NCI-H2107 (cell line): ENCODE measurements around the gene COPE.

Experiments used
- DNase-seq: peaks from one replicate; lab custom pipeline; 2025; lab: John Stamatoyannopoulos, UW

COPE gene

GRCh38 chr19:18894254-18895037 is 24.7 kb downstream of the COPE start:
- DNase-seq: no peak

DNA sequence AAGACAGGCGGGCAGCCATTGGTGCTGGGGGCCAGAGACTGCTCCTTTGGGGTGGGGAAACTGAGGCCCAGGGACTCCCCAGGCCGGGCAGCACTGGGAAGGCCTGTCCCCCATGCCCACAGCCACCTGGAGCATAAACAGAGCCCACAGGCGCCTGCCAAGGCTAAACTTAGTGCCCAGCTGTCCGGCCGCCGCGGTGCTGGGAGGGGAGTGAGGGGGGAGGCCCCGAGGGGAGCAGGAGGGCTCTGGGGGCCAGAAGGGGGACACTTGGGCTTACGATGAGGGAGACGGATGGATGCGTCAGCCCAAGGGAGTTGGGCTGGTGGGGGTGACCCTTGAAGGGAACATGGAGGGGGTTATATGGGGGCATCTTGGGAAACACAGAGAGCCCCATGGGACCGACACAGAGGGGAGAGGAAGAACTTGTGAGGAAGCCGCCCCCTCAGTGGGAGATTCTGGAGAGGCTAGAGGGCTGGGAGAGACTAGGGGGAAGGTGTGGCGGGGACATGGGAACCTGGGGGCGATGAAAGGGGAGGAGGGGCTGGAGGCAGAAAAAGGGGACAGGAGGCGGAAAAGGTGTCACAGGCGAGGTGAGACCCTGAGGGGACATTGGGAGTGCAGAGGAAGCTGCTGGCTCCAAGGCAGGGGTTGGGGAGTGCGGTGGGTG is 25.5 kb downstream of the COPE start:
- no peak for DNase-seq

DNA sequence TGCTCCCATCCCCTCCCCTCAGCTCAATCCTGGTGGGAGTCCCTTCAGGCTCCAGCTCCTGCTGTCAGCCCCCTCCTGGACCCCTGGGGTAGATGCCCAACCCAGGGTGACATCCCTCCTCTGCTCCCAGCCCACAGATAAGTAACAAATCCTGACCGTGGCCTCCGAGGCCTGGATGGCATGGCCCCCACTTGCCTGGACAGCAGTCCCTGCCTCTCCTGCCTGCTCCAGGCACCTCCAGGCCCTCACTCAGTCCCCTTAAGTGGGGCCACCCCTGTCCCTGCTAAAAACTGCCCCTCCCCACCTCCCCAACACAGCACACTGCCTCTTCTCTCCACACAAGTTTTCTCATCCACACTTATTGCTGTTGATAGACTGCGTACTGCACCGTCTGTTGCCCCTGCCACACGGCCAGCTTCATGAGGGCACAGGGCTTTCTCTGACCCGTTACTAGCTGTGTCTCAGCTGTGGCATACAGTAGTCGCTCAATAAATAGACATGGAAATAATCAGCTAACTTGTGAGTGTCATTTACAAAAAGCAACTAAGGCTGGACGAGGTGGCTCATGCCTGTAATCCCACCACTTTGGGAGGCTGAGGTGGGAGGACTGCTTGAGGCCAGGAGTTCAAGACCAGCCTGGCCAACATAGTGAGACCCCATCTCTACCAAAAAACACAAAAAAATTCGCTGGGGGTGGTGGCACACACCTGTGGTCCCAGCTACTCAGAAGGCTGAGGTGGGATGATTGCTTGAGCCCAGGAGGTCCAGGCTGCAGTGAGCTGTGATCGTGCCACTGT is 29.0 kb downstream of the COPE start:
- DNase-seq: no peak

DNA sequence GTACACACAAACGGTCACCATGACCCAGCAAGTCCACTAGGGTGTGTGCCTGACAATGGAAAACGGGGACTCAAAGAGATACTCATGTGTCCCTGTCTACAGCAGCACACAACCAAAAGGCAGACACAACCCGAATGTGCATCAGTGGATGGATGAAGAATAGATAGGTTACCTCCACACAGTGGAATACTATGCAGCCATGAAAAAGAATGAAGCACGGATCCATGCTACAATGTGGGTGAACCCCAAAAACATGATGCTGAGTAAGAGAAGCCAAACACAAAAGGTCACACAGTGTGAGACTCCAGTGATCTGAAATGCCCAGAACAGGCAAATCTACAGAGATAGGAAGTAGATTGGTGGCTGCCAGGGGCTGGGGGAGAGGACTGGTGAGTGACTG is 32.2 kb downstream of the COPE start:
- no peak for DNase-seq

DNA sequence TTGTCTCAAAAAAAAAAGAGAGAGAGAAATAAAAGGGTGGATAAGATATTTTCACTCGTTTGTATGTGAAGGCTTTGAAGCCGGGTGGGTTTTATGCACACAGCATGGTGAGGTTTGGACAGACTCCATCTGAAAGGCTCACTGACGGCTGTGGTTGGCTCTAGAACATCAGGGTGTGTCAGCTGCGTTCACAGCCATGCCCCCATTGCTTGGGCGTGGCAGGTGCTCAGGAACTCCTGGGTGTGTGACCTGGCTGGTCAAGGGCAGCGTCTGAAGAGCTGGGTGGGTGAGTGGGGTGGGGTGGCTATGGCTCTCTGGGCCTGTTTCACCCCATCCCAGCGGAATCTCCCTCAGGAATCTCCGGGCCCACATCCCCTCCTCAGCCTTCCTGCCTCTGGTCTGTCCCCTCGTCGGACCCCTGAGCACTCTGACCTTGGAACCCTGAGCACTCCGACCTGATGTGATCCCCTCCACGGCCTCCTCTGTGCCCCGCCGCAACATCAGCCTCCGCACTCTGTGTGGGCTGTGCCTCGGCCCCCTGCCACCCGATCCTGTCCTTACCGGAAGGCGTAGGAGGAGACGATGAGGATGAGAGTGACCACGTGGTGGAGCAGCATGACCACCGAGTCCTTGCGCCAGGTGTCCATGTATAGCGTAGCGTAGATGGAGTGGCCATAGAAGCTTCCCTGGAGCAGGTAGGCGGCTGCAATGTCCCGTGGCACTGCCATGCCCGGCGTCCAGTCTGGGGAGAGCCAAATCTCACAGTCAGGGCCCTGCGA is 35.5 kb downstream of the COPE start:
- no peak for DNase-seq

GRCh38 chr19:18881491-18881890 is 37.7 kb downstream of the COPE start:
- DNase-seq: no peak

- no peak for DNase-seq
Observed at GRCh38 chr19:18879579-18880373, 39.4 kb downstream of the COPE start.

GRCh38 chr19:18878858-18879578 is 40.2 kb downstream of the COPE start:
- DNase-seq: no peak

GRCh38 chr19:18878058-18878797 is 41.0 kb downstream of the COPE start:
- DNase-seq: no peak

DNA sequence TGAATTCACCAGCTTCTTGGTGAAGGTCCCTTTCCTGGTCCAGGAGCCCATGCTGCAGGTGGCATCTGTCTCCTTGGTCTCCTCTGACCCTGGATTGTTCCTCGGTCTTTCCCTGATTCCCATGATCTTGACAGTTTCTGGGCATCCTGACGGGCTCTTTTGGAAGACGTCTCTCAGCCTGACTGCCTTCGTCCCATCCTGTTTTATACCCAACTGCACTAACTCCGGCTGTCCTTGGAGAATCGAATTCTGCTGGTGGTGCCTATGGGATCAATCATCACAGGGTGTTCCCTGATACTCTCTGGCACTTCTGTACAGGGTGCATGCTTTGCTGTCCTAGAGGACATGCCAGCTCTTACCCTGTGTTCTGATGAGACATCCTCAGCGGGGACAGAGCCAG is 42.3 kb downstream of the COPE start:
- no peak for DNase-seq

- no peak for DNase-seq
Observed at GRCh38 chr19:18875726-18876125, 43.5 kb downstream of the COPE start.

DNA sequence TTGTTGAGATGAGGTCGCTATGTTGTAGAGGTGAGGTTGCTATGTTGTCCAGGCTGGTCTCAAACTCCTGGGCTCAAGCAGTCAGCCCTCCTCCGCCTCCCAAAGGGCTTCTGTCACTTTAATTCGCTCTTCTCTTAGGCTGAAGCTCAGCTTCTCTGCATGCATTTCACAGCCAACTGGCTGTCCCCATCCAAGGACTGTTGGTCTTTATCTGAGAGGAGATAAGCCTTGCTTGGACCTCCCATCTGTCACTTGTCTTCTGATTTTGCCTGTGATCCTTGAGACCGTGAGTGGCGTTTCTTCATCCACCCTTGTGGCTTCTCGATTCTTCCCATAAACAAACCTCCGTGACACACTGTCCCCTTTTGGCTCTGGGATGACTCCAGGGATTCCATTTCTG is 47.6 kb downstream of the COPE start:
- no peak for DNase-seq

DNA sequence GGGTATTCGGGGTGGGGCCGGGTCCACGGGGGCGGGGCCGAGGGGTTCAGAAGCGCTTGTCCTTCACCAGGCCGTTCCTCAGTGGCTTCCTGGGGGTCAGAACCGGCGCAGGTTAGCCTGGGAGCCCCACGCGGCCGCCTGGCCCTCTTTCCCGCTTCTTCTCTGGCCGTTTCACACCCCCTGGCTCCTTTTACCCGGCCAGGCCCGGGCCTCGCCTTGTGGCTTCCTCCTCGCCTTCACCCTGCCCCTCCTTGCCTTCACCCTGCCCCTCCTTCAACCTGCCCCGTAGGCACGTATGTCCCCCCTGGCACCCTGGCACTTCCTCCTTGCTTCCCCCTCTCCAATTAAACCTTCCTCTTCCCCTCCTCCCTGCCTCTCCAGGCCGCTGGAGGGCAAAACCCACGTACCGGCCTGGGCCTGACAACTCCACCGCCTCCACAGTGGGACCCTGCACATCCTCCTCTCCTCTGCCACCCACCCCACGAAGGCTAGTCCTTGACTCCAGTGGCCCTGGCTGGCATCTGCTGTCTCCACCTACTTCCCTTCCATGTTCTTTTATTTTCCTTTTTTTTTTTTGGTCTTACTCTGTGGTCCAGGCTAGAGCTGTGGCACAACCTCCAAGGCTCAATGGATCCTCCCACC is 48.5 kb downstream of the COPE start:
- no peak for DNase-seq

- no peak for DNase-seq
Observed at GRCh38 chr19:18869781-18870530, 49.2 kb downstream of the COPE start.

DNA sequence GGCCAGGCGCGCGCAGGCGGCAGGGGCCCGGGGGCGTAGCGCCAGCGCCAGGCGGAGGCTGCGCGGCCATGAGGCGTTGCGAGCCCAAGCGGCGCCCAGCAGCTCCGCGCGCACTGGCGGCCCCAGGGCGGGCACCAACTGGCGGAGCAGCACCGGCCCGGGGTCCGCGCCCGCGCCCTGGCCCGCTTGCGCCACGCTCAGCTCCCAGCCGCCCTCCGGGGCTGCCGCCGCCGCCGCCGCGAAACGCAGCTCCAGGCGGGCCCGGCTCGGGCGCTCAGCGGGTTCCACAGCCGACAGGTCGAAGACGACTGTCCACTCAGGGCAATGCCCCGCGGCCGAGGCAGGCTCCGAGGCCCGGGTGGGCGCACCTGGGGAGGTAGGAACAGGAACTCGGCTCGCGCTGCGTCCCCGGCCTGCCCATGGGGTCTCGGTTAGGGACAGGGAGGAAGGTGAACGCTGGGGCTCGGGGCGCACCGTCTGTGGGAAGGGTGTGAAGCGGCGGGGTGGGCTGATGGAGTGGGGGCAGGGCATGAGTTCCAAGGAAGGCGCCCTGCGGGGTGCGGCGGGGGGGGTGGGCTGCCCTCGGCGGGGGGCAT is 50.1 kb downstream of the COPE start:
- DNase-seq: no peak

DNA sequence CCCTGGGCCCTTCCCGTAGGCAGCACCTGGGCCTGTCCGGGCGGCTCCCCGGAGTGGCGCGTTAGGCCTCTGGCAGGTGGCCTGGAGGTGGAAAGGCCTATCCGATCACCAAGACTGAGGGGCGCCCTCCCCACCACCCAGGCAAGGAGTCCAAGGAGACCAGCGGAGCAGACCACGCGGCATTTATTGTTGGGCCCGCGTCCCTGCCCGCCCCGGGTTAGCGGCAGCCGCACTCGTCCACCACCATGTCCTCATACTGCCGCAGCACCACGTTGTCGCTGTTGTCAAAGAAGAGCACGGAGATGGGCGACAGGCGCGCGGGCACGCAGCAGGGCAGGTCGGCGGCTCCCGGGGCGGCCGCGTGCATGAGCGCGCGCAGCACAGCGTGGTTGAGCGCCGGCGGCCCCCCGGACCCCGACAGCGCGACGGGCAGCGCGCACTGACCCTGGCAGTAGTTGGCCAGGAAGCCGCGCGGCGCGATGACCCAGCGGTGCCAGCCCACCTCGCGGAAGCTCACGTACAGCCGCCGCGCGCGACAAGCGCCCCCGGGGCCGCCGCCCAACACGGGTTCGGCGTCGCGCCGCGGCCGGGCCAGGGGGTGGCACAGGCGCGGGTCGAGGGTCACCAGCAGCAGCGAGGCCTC is 50.7 kb downstream of the COPE start:
- DNase-seq: no peak

- no peak for DNase-seq
Observed at GRCh38 chr19:18867751-18868150, 51.4 kb downstream of the COPE start.

DNA sequence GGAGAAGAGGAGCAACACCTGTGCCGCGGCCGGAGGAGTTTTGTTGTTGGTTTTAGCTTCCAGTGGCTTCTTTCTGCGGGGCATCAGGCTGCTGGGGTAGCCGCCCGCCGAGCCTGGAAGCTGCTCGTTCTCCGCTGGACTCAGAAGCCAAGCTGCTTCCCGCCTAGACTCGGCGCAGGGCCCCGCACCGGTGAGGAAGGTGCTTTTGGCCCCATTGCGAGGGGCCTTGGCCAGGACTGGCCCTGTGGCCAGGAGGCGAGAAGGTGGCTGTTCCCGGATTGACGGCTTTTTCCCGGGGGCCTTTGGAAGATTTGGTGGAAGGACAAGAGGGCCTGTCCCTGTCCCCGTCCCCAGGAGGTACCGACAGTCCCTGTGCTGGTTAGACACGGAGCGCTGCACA is 52.0 kb downstream of the COPE start:
- no peak for DNase-seq
